Measurements from ENCODE around the gene UPF2.

- TF ChIP-seq CTCF (IDR thresholded peaks at IDR 0.05) (no peak), POLR2A (IDR thresholded peaks at IDR 0.05) (no peak)
These were observed 3.0 kb upstream of the UPF2 start for GRCh38 chr10:12045596-12045995.
